ENCODE data around the gene LRSAM1. TPM values are rescaled to one million over a fixed set of nuclear protein-coding genes. Genes with fewer than 3 reads are reported as not detected.

Gene LRSAM1
- polyA plus RNA-seq, 1 experiment, result 5.2 TPM

- Histone ChIP-seq H3K4me3 (ENCODE audit: low read depth, low read length) (no peak overlapping the region), H3K27me3 (ENCODE audit: control insufficient read depth, insufficient read depth, low read length) (no peaks in the 10 kb centered on the region), H3K36me3 (ENCODE audit: control insufficient read depth, insufficient read depth, low read length) (peaks cover 19% of the 10 kb centered on the region)
- no peak for DNase-seq (ENCODE audit: low read depth)
- POLR2A ChIA-PET, result no interaction called here
- CTCF ChIA-PET, result interaction anchor here (1.9 kb wide), 1 partner anchor 10 kb away, joined by 9 read pairs; no protein-coding TSS in a partner anchor
- TF ChIP-seq, protein P1, sequence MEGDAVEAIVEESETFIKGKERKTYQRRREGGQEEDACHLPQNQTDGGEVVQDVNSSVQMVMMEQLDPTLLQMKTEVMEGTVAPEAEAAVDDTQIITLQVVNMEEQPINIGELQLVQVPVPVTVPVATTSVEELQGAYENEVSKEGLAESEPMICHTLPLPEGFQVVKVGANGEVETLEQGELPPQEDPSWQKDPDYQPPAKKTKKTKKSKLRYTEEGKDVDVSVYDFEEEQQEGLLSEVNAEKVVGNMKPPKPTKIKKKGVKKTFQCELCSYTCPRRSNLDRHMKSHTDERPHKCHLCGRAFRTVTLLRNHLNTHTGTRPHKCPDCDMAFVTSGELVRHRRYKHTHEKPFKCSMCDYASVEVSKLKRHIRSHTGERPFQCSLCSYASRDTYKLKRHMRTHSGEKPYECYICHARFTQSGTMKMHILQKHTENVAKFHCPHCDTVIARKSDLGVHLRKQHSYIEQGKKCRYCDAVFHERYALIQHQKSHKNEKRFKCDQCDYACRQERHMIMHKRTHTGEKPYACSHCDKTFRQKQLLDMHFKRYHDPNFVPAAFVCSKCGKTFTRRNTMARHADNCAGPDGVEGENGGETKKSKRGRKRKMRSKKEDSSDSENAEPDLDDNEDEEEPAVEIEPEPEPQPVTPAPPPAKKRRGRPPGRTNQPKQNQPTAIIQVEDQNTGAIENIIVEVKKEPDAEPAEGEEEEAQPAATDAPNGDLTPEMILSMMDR (IDR thresholded peaks at IDR 0.05; ENCODE audit: insufficient read depth, low read depth, low read length), result no peak
Measured at GRCh38 chr9:127492616-127493015, 41.3 kb downstream of the LRSAM1 start.

DNA sequence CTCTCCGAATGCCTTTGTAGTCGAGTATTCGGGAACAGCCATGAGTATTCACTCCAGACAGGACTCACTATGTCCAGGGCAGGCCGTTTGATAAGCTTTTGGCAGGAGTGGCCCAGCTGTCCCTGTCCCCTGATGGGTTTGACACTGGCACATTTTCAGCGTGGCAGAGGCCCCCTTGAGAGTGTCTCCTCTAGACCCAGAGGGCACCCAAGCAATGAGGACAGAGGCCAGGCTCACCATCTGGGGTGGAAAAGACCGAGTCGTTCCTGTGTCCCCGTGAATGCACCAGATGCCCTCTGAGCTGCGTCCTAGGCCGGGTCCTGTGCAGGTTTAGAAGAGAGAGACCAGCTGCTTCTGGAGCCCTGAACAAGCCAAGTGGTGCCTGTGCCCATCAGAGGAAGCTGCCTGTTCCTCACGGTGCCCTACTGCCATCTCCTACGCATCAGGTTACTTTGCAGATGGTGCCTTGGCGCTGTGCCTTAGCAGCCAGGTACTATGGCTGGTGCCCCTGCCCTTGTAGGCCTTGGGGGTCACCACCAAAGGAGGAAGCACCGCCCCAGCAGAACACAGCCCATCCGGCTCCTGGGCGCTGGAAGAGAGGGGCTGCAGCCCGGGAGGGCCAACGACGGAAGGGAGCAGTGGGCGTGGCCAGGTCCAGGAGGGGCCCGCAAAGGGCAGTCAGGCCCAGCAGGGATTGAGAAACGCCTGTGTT is 42.4 kb downstream of the LRSAM1 start:
- H3K27me3 ChIP-seq (ENCODE audit: control insufficient read depth, insufficient read depth, low read length), result no peaks in the 10 kb centered on the region
- CTCF ChIA-PET, result interaction anchor here (1.9 kb wide), 1 partner anchor 9 kb away, joined by 9 read pairs; no protein-coding TSS in a partner anchor
- no peak for DNase-seq (ENCODE audit: low read depth)
- TF ChIP-seq, protein P1 (IDR thresholded peaks at IDR 0.05; ENCODE audit: insufficient read depth, low read depth, low read length), result no peak
- peaks cover 19% of the 10 kb centered on the region for H3K36me3 ChIP-seq (ENCODE audit: control insufficient read depth, insufficient read depth, low read length)
- no peak overlapping the region for H3K4me3 ChIP-seq (ENCODE audit: low read depth, low read length)
- POLR2A ChIA-PET, result no interaction called here

GRCh38 chr9:127494304-127494702 is 43.0 kb downstream of the LRSAM1 start:
- POLR2A ChIA-PET, result no interaction called here
- Histone ChIP-seq H3K27me3 (ENCODE audit: control insufficient read depth, insufficient read depth, low read length) (no peaks in the 10 kb centered on the region), H3K36me3 (ENCODE audit: control insufficient read depth, insufficient read depth, low read length) (peaks cover 17% of the 10 kb centered on the region), H3K4me3 (ENCODE audit: low read depth, low read length) (no peak overlapping the region)
- CTCF ChIA-PET, result interaction anchor here (1.9 to 2.9 kb wide), 2 partner anchors 9 to 91 kb away, joined by 8 to 9 read pairs; no protein-coding TSS in a partner anchor
- TF ChIP-seq, protein P1 (IDR thresholded peaks at IDR 0.05; ENCODE audit: insufficient read depth, low read depth, low read length), result no peak
- DNase-seq (ENCODE audit: low read depth), result no peak

GRCh38 chr9:127495884-127496555 is 44.7 kb downstream of the LRSAM1 start:
- H3K36me3 ChIP-seq (ENCODE audit: control insufficient read depth, insufficient read depth, low read length), result peaks cover 24% of the 10 kb centered on the region
- H3K4me3 ChIP-seq (ENCODE audit: low read depth, low read length), result no peak overlapping the region
- ChIA-PET POLR2A (no interaction called here), CTCF (interaction anchor here (1.3 to 2.9 kb wide), 2 partner anchors 89 to 92 kb away, joined by 3 to 8 read pairs; no protein-coding TSS in a partner anchor)
- TF ChIP-seq, protein P1 (IDR thresholded peaks at IDR 0.05; ENCODE audit: insufficient read depth, low read depth, low read length), result 0 out of 2 replicates have a peak, but pooled peaks have one; percentile 3
- H3K27me3 ChIP-seq (ENCODE audit: control insufficient read depth, insufficient read depth, low read length), result no peaks in the 10 kb centered on the region
- DNase-seq (ENCODE audit: low read depth), result no peak

DNA sequence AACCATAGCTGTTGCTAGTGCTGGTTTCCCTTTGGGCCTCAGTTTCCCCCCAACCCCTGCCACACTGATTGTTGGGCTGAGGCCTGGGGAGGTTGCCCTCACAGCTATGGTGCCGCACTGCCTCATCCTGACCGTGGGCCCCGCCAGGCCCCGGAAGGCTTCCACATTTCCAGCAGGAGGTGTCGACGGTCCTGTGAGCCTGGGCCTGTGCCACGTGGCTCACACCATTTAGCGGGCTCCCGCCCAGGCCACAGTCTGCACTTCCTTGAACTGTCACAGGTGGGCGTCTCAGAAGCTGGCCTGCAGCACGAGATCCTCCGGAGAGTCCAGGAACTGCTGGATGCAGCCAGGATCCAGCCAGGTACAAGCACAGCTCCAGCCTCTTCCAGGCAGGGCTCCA is 45.7 kb downstream of the LRSAM1 start:
- Histone ChIP-seq H3K4me3 (ENCODE audit: low read depth, low read length) (no peak overlapping the region), H3K27me3 (ENCODE audit: control insufficient read depth, insufficient read depth, low read length) (no peaks in the 10 kb centered on the region), H3K36me3 (ENCODE audit: control insufficient read depth, insufficient read depth, low read length) (peaks cover 25% of the 10 kb centered on the region)
- TF ChIP-seq, protein P1 (IDR thresholded peaks at IDR 0.05; ENCODE audit: insufficient read depth, low read depth, low read length), result no peak
- DNase-seq (ENCODE audit: low read depth), result no peak
- ChIA-PET POLR2A (no interaction called here), CTCF (interaction anchor here (2.9 kb wide), 1 partner anchor 88 kb away, joined by 8 read pairs; no protein-coding TSS in a partner anchor)
